Activated effector memory CD4-positive, alpha-beta T cell treated with Interleukin-2 at 50 U/mL for 16 hours (primary cell): Measurements from ENCODE around the gene SH3GL1.

Source experiments
- DNase-seq: peaks from one replicate; pipeline ENCODE4 v3.0.0-alpha.2; 2020

Gene SH3GL1

GRCh38 chr19:4375164-4376027 lies 25.0 kb downstream of the SH3GL1 start:
- no peak for DNase-seq

DNA sequence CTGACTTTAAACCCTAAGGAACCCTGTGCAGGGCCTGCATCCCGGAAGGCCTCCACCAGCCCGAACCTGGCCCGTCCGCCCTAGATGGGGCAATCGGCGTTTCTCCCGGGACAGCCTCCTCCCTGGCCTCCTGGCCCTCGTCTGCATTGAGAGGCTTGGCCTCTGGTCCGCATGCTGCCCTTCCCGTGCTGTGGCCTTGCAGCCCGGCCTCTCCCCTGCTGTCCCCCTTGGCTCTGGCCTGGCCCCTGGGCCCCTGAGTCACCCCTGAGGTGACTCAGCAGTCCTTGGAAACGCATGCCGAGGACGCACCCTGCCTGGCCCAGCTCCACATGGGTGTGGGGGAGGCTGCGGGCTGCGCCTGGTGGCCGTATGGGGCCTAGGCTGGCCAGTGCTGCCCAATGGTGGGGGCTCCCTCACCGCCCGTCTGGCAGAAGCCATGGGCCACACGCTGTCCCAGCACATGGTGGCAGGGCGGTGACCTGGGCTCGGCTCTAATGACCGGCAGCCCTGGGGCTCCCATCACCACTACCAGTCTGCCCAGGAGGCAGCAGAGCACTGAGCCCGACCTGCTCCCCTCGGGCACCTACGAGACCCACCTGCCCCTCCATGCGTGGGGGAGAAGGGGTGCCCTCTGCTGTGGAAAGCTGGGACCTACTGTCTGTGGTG lies 25.7 kb downstream of the SH3GL1 start:
- no peak for DNase-seq

DNA sequence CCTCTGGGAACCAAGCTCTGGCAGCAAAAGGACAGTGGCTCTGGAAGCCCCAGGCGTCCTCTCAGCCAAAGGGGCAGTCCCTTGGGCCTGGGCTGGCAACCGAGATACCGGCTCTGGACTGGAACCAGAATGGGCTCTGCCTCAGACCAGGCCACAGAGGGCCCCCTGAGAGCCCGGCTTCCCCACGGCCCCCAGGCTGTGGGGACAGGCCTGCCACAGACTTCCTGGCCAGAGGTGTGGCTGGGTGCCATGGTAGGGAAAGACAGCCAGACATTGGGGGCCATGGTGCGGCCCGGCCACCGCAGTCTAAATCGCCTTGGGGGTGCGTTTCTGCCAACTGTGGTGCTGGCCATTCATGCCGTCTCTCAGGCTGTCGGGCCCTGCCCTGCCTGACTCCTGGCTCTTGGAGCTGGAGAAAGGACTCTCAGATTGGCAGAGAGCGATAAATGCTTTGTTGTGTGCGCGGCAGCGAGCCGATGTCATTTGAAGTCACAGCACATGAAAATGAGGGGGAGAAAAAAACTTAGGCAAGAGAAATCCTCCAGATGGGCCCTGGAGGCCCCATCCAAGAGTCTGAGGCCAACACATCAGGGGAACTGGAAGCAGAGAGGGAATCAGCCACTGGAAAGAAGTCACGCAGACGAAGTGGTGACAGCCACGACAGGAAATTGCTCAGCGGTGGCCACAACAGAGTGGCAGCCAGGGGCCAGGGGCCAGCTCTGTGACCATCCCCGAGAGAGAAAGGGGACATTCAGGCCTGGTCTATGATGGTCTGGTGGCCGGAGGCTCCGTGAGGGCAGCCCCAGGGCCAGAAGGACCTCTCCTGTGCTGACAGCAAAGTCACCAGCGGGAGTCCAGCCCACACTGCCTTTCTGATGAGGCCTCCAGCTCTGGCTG lies 26.5 kb downstream of the SH3GL1 start:
- no peak for DNase-seq

GRCh38 chr19:4373013-4373367 lies 27.4 kb downstream of the SH3GL1 start:
- DNase-seq: no peak

DNA sequence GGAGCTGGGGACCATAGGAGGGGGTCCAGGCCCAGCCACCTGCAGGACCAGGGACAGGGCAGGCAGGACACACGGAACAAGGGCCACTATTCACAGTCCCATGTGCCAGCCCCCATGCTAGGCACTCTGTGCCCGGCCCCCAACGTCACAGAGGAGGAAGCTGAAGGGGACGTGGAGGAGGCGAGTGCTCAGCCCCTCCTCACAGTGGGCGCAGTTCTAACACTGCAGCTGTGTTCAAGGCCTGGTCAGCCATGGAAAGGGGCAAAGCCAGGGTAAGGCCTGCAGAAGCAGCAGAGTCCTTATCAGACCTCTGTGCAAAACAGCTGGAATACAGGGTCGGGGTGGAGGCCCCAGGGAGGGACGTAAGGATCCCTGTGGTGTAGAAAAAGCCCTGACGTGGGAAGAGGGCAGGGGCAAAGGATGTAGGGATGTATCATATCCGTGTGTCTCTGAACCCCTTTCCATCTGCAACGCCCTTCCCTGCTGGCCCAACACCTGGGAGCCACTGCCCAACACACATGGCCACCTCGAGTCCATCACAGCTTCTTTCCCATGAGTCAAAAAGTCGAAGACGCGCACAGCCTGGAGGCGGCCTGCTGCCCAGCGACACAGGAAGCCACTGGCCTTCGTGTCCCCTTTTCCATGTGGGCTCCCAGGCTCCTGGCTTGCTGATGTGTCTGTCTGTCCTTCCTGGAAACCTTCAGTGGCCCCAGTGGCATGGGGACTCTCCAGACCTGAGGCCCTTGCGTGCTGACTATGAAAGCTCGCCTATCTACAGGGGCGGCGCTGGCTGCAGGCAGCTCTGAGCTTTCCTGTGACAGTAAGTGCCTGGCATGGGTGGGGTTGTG lies 28.0 kb downstream of the SH3GL1 start:
- no peak for DNase-seq

DNA sequence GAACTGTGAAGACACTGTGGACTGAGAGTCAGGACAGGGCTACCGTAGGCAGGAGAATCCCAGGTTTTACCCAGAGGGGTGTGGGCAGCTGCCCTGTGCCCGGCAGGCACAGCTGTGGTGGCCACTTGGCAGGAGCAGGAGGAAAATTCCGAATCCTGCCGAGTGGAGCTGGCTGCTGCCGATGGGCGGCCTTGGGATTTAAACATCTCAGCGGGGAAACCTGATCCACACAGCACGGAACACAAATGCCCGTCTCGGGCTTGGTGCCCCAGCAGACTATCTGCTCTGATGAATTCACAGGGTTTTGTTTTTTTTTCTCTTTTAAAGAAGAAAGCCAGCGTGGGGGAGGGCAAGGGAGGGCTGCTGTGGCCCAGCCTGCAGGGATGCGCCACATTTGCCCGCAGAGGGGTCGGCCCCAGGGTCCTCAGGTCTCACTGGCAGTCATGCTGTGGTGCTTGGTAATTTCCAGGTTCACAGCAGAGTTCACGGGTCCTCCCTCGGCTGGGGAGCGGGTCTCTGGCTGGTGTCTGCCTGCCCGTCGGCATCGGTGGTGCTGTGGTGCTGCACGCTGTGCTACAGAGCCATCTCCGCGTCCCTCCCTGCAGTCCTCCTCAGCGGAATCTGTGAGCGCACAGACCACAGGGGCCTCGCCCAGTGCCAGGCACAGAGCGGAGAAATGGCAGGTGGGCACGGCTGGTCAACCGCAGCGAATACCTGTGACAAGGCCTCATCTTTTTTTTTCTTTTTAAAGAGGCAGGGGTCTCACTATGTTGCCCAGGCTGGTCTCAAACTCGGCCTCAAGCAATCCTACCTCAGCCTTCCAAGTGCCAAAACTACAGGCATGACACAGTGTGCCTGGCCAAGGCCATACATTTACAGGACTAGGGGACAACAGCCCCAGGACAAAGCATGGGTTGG lies 28.8 kb downstream of the SH3GL1 start:
- DNase-seq: no peak

- no peak for DNase-seq
Measured at GRCh38 chr19:4370418-4371041, 29.8 kb downstream of the SH3GL1 start.

DNA sequence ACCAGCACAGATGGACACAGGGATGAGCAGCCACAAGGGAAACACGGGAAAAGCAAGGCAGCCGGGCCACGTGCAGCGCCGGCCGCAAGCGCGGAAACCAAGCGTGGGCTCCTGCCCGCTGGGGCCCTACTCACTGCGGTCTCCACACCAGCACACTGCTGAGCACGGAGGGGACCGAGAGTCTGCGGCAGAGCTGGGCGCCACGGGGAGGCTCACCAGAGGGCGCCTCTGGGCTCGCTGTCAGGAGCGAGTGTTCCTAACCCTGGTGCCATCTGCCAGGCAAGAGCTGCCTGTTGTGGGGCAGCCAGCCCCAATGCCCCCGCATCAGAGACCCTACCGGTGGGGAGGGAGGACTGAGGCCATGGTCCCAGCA lies 30.5 kb downstream of the SH3GL1 start:
- DNase-seq: peak; percentile 66

- peak; percentile 68 for DNase-seq
Measured at GRCh38 chr19:4369109-4369887, 31.0 kb downstream of the SH3GL1 start.

DNA sequence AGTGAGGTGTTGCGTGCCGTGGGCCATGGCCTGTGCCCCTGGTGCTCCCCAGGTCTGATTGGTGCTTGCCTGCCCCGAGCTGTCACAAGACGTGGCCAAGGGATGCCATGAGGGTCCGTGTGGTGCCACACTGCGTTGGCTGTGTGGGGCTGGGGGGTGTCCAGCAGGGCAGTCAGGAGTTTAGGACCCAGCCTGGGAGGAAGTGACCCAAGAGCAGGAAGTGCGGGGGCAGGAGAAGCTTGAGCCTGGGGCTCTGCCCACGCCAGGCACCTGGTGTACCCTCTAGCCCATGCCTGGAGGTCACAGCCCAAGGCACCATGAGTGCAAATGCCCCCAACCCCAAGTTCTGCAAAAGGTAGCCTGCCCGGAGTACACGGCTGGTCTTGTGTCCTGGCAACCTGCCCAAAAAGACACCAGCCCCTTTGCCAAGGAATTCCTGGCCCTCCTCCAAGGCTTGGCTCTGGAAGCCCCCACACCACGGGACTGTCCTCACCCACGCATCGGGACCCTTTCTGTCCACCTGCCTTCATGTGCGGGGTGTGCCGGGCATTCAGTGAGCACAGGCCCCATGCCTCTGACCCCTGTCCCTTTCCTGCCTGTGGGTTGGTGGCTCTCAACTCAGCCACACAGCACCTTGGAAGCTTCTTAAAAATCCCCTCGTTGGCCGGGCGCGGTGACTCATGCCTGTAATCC lies 32.1 kb downstream of the SH3GL1 start:
- no peak for DNase-seq

GRCh38 chr19:4367781-4368127 lies 32.6 kb downstream of the SH3GL1 start:
- DNase-seq: no peak

DNA sequence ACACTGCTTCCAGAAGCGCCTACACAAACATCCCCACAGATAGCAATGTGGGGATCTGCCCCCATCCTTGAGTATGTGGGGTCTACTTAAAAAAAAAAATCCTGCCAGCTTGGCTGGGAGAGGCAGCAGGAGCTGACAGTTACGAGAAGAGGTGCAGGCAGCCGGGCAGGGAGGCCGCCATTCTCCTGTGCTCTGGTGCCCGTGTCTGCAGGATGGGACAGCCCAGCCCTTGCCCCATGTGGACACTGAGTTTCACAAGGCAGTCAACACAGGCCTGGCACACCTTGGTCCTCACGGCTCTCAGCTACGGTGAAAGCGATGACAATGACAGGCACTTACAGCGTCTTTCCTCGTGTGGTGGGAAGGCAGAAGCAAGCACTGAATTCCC lies 33.0 kb downstream of the SH3GL1 start:
- no peak for DNase-seq

- no peak for DNase-seq
Measured at GRCh38 chr19:4366666-4367335, 33.5 kb downstream of the SH3GL1 start.

GRCh38 chr19:4365791-4366665 lies 34.3 kb downstream of the SH3GL1 start:
- DNase-seq: no peak

GRCh38 chr19:4365341-4365740 lies 35.0 kb downstream of the SH3GL1 start:
- no peak for DNase-seq

DNA sequence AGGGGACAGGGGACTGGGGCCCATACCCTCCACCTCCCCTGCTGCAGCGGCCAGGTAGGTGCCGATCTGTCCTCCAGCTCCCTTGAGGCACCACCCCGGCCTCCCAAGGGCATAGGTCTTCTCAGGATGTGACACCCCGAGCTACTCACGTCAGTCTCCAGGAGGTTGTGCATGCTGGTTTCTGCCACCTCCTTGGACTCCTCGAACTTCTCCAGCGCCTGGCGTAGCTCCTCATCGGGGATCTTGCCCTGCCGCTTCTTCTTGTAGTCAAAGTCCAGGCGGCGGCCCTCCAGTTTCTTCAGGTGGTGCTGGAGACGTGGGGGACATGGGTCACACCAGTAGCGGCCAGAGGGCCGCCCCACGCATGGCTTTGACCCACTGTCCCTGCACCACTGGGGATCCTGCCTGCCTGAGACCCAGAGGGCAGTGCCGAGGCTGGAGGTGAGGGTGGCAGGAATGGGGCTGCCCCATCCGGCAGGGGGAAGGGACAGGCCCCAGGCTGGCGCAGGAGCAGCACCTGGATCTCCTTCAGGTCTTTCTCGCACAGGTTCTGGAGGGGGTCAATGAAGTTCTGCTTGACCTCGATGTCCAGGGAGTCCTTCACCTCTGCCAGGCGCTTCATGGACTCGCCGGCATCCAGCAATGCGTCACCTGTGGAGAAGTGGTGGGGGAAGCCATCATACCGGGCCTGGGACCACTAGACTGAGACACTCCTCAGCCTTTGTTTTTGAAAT lies 36.6 kb downstream of the SH3GL1 start:
- DNase-seq: no peak

- DNase-seq: no peak
Measured at GRCh38 chr19:4362831-4363545, 37.4 kb downstream of the SH3GL1 start.
